ENCODE data around the gene CDC23.

- TF ChIP-seq, protein P1, sequence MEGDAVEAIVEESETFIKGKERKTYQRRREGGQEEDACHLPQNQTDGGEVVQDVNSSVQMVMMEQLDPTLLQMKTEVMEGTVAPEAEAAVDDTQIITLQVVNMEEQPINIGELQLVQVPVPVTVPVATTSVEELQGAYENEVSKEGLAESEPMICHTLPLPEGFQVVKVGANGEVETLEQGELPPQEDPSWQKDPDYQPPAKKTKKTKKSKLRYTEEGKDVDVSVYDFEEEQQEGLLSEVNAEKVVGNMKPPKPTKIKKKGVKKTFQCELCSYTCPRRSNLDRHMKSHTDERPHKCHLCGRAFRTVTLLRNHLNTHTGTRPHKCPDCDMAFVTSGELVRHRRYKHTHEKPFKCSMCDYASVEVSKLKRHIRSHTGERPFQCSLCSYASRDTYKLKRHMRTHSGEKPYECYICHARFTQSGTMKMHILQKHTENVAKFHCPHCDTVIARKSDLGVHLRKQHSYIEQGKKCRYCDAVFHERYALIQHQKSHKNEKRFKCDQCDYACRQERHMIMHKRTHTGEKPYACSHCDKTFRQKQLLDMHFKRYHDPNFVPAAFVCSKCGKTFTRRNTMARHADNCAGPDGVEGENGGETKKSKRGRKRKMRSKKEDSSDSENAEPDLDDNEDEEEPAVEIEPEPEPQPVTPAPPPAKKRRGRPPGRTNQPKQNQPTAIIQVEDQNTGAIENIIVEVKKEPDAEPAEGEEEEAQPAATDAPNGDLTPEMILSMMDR (IDR thresholded peaks at IDR 0.05) = no peak
- TF ChIP-seq POLR2A (IDR thresholded peaks at IDR 0.05) = peak in 2 of 3 donors; percentile 16 to 23
These were observed 74.0 kb downstream of the CDC23 start, which contains the start of gene NME5 for GRCh38 chr5:138138949-138139780.
